CD4-positive, CD25-positive, alpha-beta regulatory T cell (primary cell): ENCODE data around the gene OR13C5. TPM values are rescaled to one million over a fixed set of nuclear protein-coding genes. Genes with fewer than 3 reads are reported as not detected.
"Not testable (repeated sequence)": the region's sequence is repeated elsewhere in the genome, so short reads cannot be mapped to it uniquely, and the experiment has no call there.

Experiments used
- ATAC-seq, 2 donors: fragments of 150-1000 bp; cut with Tn5 transposase; one replicate each; pipeline ENCODE4 v1.10.0; 2021; ENCODE audit warnings: low read depth in 2 of 2, moderate number of reproducible peaks in 2 of 2, moderate library complexity in 1 of 2
- DNase-seq, 3 donors: peaks; one replicate each; pipeline versions ENCODE4 v3.0.0 to v3.0.0-alpha.2; 2012 to 2022; ENCODE audit warnings: mixed read lengths in 1 of 3
- H3K27ac ChIP-seq: one replicate; pipeline ENCODE4 v1.7.0; 2013; ENCODE audit warnings: mild to moderate bottlenecking, low read length; ENCODE audit not compliant: insufficient read depth, poor library complexity, severe bottlenecking
- H3K27me3 ChIP-seq: one replicate; pipeline ENCODE4 v1.7.0; 2013; ENCODE audit warnings: low read length; ENCODE audit not compliant: control insufficient read depth, insufficient read depth
- H3K36me3 ChIP-seq: one replicate; pipeline ENCODE4 v1.7.0; 2013; ENCODE audit warnings: mild to moderate bottlenecking, low read length, moderate library complexity; ENCODE audit not compliant: control insufficient read depth, insufficient read depth
- H3K4me1 ChIP-seq: 2 replicates; pipeline ENCODE4 v1.7.0; 2013; ENCODE audit warnings: mild to moderate bottlenecking, low read length; ENCODE audit not compliant: insufficient read depth, control insufficient read depth, poor library complexity, severe bottlenecking
- H3K4me3 ChIP-seq: one replicate; pipeline ENCODE4 v1.7.0; 2013; ENCODE audit warnings: low read depth, mild to moderate bottlenecking, low read length, moderate library complexity
- H3K9me3 ChIP-seq, 2 experiments: 1 replicate in 1 of 2; 2 replicates in 1 of 2; pipeline ENCODE4 v1.7.0; 2013; ENCODE audit warnings: low read length in 2 of 2, mild to moderate bottlenecking in 1 of 2, moderate library complexity in 1 of 2; ENCODE audit not compliant: control insufficient read depth in 2 of 2
- H3K27ac Mint-ChIP-seq, 3 donors: one replicate each; pipeline ENCODE4 v1.8.0; 2020 to 2022; ENCODE audit warnings: mild to moderate bottlenecking in 3 of 3, mixed read lengths in 3 of 3, moderate library complexity in 2 of 3
- H3K27me3 Mint-ChIP-seq: one replicate; pipeline ENCODE4 v1.8.0; 2022; ENCODE audit warnings: mild to moderate bottlenecking, mixed read lengths
- H3K36me3 Mint-ChIP-seq: one replicate; pipeline ENCODE4 v1.8.0; 2020; ENCODE audit warnings: mixed read lengths
- H3K4me1 Mint-ChIP-seq, 4 donors: one replicate each; pipeline ENCODE4 v1.8.0; 2020 to 2022; ENCODE audit warnings: mixed read lengths in 4 of 4, mild to moderate bottlenecking in 1 of 4
- H3K4me3 Mint-ChIP-seq, 4 donors: one replicate each; pipeline ENCODE4 v1.8.0; 2020 to 2022; ENCODE audit warnings: mild to moderate bottlenecking in 4 of 4, mixed read lengths in 4 of 4, moderate library complexity in 3 of 4
- H3K9me3 Mint-ChIP-seq, 7 donors: one replicate each; pipeline ENCODE4 v1.8.0; 2020 to 2022; ENCODE audit warnings: mixed read lengths in 7 of 7, mild to moderate bottlenecking in 3 of 7, moderate library complexity in 2 of 7
- polyA plus RNA-seq, 4 donors: library from polyadenylated mRNA; unstranded; fragments of 300-500 nt; fragmentation: Illumina TruSeq; gene quantifications; one replicate each; pipeline ENCODE4 v1.2.3, GENCODE V29; 2021
- total RNA-seq: library from RNA; stranded (reverse); gene quantifications from one replicate; pipeline ENCODE4 v1.2.3, GENCODE V29; 2022

OR13C5 gene
- total RNA-seq, result not detected
- not detected for polyA plus RNA-seq

GRCh38 chr9:104599313-104599712, at the start of gene OR13C5:
TSS of gene OR13C5 (minus strand) at chr9:104599413. CDS start at chr9:104599413, 0 bp downstream.
- DNase-seq, H3K4me3 Mint-ChIP-seq, H3K9me3 Mint-ChIP-seq, H3K4me1 Mint-ChIP-seq, H3K4me3 ChIP-seq, H3K4me1 ChIP-seq, H3K27me3 ChIP-seq, H3K36me3 Mint-ChIP-seq, H3K9me3 ChIP-seq, ATAC-seq, H3K27ac ChIP-seq, H3K27ac Mint-ChIP-seq, H3K36me3 ChIP-seq, H3K27me3 Mint-ChIP-seq: not testable (repeated sequence)

DNA sequence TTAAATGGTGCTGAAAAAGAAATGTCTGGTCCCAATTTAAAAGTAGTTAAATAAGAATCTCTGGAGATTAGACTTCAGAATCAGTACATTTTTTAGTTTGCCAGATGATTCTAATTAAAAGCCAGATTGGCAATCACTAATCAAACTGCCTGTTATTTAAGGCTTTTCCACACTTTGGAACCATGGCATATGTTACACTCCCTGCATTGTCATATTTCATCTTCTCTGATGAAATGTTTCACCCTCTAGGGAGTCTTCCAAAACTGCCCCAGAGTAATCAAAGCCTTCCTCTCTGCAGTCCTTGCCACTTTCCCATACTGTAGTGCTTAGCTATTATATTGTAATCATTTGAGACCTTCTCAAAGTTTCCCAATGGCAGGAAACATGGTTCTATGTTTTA, 36.2 kb upstream of the OR13C5 start:
- DNase-seq (no peak), ATAC-seq (no peak)
- peaks cover 0 to 4% of the 10 kb centered on the region in 2 experiments for H3K9me3 ChIP-seq
- H3K4me3 ChIP-seq, result no peak overlapping the region
- Mint-ChIP-seq H3K36me3 (no peaks in the 10 kb centered on the region), H3K27ac (no peak overlapping the region), H3K27me3 (no peaks in the 10 kb centered on the region), H3K4me1 (no peaks in the 10 kb centered on the region), H3K9me3 (peaks cover 0 to 22% (median 4%) of the 10 kb centered on the region in 7 donors), H3K4me3 (no peak overlapping the region)
- H3K36me3 ChIP-seq, result no peaks in the 10 kb centered on the region
- H3K4me1 ChIP-seq, result no peaks in the 10 kb centered on the region
- H3K27me3 ChIP-seq, result no peaks in the 10 kb centered on the region
- no peak overlapping the region for H3K27ac ChIP-seq

GRCh38 chr9:104633976-104634520, 34.8 kb upstream of the OR13C5 start:
- Histone ChIP-seq H3K36me3 (no peaks in the 10 kb centered on the region), H3K9me3 (peaks cover 0 to 4% of the 10 kb centered on the region in 2 experiments), H3K27me3 (no peaks in the 10 kb centered on the region), H3K27ac (no peak overlapping the region), H3K4me3 (no peak overlapping the region), H3K4me1 (no peaks in the 10 kb centered on the region)
- H3K9me3 Mint-ChIP-seq, result peaks cover 0 to 11% (median 4%) of the 10 kb centered on the region in 7 donors
- no peaks in the 10 kb centered on the region for H3K27me3 Mint-ChIP-seq
- H3K27ac Mint-ChIP-seq, result no peak overlapping the region
- H3K4me1 Mint-ChIP-seq, result no peaks in the 10 kb centered on the region
- DNase-seq, result no peak
- no peaks in the 10 kb centered on the region for H3K36me3 Mint-ChIP-seq
- no peak overlapping the region for H3K4me3 Mint-ChIP-seq
- ATAC-seq, result no peak

- H3K27ac Mint-ChIP-seq, H3K36me3 ChIP-seq, H3K9me3 ChIP-seq, DNase-seq, H3K4me3 Mint-ChIP-seq, H3K27ac ChIP-seq, H3K4me3 ChIP-seq, H3K36me3 Mint-ChIP-seq, ATAC-seq, H3K4me1 ChIP-seq, H3K27me3 Mint-ChIP-seq, H3K4me1 Mint-ChIP-seq, H3K27me3 ChIP-seq, H3K9me3 Mint-ChIP-seq: not testable (repeated sequence)
Measured at GRCh38 chr9:104625964-104626363, 26.8 kb upstream of the OR13C5 start.

DNA sequence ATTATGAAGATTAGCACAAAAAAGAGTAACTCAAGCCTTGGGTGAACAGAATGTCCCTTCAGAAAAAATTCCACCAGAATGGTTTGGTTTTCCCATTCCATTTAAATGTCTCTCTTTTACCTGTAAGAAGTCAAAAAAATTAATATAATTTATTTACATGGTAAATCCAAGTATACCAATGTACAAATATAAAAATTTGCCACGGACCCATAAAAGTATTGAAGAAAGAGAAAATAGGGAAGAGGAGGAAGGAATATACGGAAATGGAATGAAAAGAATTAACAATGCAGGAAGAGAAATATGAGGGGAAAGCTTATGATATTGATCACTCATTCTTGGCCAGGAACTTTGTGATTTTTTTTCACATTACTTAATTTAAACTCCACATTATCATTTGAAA, 18.9 kb upstream of the OR13C5 start, which contains the start of gene OR13C9:
OR13C9 (minus strand) TSS at position 101 of the 400 bp plus-strand sequence; CDS start at position 101, 0 bp downstream.
- no peak for DNase-seq
- ATAC-seq, result no peak
- no peak within 1 kb of the TSS for H3K27ac Mint-ChIP-seq
- Histone ChIP-seq H3K4me3 (no peak within 1 kb of the TSS), H3K36me3 (no peaks in the 10 kb centered on the region), H3K9me3 (no peaks in the 10 kb centered on the region), H3K27ac (no peak within 1 kb of the TSS), H3K27me3 (no peaks in the 10 kb centered on the region), H3K4me1 (no peaks in the 10 kb centered on the region)
- H3K4me1 Mint-ChIP-seq, result no peaks in the 10 kb centered on the region
- no peaks in the 10 kb centered on the region for H3K27me3 Mint-ChIP-seq
- no peak within 1 kb of the TSS for H3K4me3 Mint-ChIP-seq
- peaks cover 0 to 4% (median 2%) of the 10 kb centered on the region in 7 donors for H3K9me3 Mint-ChIP-seq
- no peaks in the 10 kb centered on the region for H3K36me3 Mint-ChIP-seq

- H3K9me3 ChIP-seq, result no peaks in the 10 kb centered on the region
- Mint-ChIP-seq H3K36me3 (no peaks in the 10 kb centered on the region), H3K9me3 (peaks cover 0 to 6% (median 2%) of the 10 kb centered on the region in 7 donors), H3K4me1 (no peaks in the 10 kb centered on the region), H3K27ac (no peak overlapping the region), H3K27me3 (no peaks in the 10 kb centered on the region), H3K4me3 (no peak overlapping the region)
- H3K4me1 ChIP-seq, result no peaks in the 10 kb centered on the region
- DNase-seq (no peak), ATAC-seq (no peak)
- no peaks in the 10 kb centered on the region for H3K27me3 ChIP-seq
- H3K27ac ChIP-seq, result no peak overlapping the region
- H3K36me3 ChIP-seq, result no peaks in the 10 kb centered on the region
- no peak overlapping the region for H3K4me3 ChIP-seq
Measured at GRCh38 chr9:104617418-104617817, 18.2 kb upstream of the OR13C5 start.

DNA sequence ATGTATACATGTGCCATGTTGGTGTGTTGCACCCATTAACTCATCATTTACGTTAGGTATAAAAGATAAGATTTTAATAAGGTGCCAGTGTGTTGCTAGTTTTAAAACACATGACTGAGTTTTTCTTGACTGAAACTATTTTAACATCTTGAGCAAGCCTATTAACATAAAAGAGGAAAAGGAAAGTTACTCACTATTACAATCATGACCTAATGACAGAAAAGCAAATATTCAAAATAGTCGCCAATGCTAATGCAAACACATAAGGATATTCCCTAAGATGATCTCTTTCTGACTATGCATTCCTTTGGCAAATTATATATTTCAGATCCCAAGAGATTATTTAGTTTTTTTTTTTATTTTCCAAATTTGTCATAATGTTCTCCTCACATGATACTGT, 12.0 kb upstream of the OR13C5 start:
- Mint-ChIP-seq H3K9me3 (peaks cover 0 to 6% (median 1%) of the 10 kb centered on the region in 7 donors), H3K27ac (no peak overlapping the region)
- no peak for ATAC-seq

GRCh38 chr9:104608336-104608735, 9.1 kb upstream of the OR13C5 start:
- no peak overlapping the region for H3K4me3 ChIP-seq
- Mint-ChIP-seq H3K9me3 (peaks cover 0 to 2% (median 0%) of the 10 kb centered on the region in 7 donors), H3K4me1 (no peaks in the 10 kb centered on the region), H3K36me3 (no peaks in the 10 kb centered on the region), H3K4me3 (no peak overlapping the region), H3K27ac (no peak overlapping the region), H3K27me3 (no peaks in the 10 kb centered on the region)
- no peaks in the 10 kb centered on the region for H3K4me1 ChIP-seq
- no peaks in the 10 kb centered on the region for H3K27me3 ChIP-seq
- H3K9me3 ChIP-seq, result no peaks in the 10 kb centered on the region
- no peak for ATAC-seq
- DNase-seq, result no peak
- no peak overlapping the region for H3K27ac ChIP-seq
- H3K36me3 ChIP-seq, result no peaks in the 10 kb centered on the region

More for the DNA sequence above, 12.0 kb upstream of the OR13C5 start:
- DNase-seq, result no peak
- Histone ChIP-seq H3K36me3 (no peaks in the 10 kb centered on the region), H3K9me3 (no peaks in the 10 kb centered on the region), H3K27me3 (no peaks in the 10 kb centered on the region), H3K4me1 (no peaks in the 10 kb centered on the region), H3K27ac (no peak overlapping the region), H3K4me3 (no peak overlapping the region)
- H3K4me3 Mint-ChIP-seq, result no peak overlapping the region
- H3K27me3 Mint-ChIP-seq, result no peaks in the 10 kb centered on the region
- no peaks in the 10 kb centered on the region for H3K36me3 Mint-ChIP-seq
- H3K4me1 Mint-ChIP-seq, result no peaks in the 10 kb centered on the region
